ENCODE data around the gene UGT2B10.

DNA sequence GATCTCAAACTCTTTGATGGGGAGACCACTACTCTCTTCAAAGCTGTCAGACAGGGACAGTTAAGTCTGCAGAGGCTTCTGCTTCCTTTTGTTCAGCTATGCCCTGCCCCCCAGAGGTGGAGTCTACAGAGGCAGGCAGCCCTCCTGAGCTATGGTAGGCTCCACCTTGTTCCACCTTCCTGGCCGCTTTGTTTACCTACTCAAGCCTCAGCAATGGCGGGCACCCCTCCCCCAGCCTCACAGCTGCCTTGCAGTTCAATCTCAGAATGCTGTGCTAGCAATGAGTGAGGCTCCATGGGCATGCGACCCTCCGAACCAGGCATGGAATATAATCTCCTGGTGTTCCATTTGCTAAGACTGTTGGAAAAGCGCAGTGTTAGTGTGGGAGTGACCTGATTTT lies 42.1 kb upstream of the UGT2B10 start:
- TF ChIP-seq CHD1 (IDR thresholded peaks at IDR 0.05; ENCODE audit: low read depth, low read length) (no peak), EGR1 (IDR thresholded peaks at IDR 0.05; ENCODE audit: borderline replicate concordance, low read depth, low read length) (no peak), KDM1A (IDR thresholded peaks at IDR 0.05; ENCODE audit: borderline replicate concordance, low read length) (no peak), HDAC2 (IDR thresholded peaks at IDR 0.05; ENCODE audit: borderline replicate concordance in 1 of 2, low read depth in 2 of 2, low read length in 2 of 2) (no peak), POLR2A (IDR thresholded peaks at IDR 0.05; ENCODE audit: control extremely low read depth in 1 of 2, low read depth in 2 of 2, low read length in 2 of 2) (no peak), JUN (IDR thresholded peaks at IDR 0.05; ENCODE audit: low read depth, low read length) (no peak), CEBPB (IDR thresholded peaks at IDR 0.05; ENCODE audit: low read depth, low read length) (no peak), POLR2AphosphoS5 (IDR thresholded peaks at IDR 0.05; ENCODE audit: low read depth, low read length) (no peak)
- TF ChIP-seq, protein P1, sequence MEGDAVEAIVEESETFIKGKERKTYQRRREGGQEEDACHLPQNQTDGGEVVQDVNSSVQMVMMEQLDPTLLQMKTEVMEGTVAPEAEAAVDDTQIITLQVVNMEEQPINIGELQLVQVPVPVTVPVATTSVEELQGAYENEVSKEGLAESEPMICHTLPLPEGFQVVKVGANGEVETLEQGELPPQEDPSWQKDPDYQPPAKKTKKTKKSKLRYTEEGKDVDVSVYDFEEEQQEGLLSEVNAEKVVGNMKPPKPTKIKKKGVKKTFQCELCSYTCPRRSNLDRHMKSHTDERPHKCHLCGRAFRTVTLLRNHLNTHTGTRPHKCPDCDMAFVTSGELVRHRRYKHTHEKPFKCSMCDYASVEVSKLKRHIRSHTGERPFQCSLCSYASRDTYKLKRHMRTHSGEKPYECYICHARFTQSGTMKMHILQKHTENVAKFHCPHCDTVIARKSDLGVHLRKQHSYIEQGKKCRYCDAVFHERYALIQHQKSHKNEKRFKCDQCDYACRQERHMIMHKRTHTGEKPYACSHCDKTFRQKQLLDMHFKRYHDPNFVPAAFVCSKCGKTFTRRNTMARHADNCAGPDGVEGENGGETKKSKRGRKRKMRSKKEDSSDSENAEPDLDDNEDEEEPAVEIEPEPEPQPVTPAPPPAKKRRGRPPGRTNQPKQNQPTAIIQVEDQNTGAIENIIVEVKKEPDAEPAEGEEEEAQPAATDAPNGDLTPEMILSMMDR (IDR thresholded peaks at IDR 0.05; ENCODE audit: control extremely low read depth in 1 of 3, insufficient read depth in 1 of 3, low read depth in 1 of 3, low read length in 3 of 3): no peak
- TF ChIP-seq, protein P2, sequence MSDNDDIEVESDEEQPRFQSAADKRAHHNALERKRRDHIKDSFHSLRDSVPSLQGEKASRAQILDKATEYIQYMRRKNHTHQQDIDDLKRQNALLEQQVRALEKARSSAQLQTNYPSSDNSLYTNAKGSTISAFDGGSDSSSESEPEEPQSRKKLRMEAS (IDR thresholded peaks at IDR 0.05): no peak

Measured in H1 (cell line).